Germinal center (tissue), 1 donor: Measurements from ENCODE around the gene KIZ.

Experiments used
- DNase-seq: peaks from one replicate; pipeline ENCODE4 v3.0.0; 2012; ENCODE audit warnings: mixed read lengths, low spot score

Gene KIZ

DNA sequence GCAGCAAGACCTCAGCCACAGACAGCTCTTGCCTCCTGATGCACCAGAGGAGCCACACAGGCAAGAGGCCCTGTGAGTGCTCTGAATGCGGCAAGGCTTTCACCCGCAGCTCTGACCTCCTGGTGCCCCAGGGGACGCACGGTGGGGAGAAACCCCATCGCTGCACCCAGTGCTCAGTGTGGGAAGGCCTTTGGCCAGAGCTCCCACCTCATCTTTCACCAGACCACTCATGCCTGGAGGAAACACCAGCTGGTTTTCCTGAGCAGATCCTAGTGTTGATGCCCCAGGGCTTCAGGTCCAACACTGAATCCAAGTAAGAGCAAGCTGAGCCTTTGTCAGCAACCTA is 140.3 kb downstream of the KIZ start:
- DNase-seq, result no peak

DNA sequence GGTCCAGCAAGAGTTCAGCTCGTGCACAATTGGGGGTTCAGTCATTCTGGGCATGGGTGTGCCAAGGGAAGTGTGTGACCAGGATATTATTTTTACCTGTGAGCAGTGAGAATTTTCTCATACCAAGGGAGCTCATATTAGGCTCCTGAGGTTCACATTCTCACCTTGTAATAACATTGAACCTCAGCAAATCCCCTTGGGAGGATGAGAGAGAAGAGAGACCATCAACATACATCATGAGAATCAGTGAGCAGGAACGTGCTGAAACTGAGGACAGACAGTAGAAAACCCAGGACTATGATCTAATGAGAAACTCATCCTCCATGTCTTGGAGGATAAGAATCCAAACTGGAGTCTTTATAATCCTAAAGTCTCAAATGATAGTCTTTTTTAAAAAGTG is 143.9 kb downstream of the KIZ start:
- no peak for DNase-seq

DNA sequence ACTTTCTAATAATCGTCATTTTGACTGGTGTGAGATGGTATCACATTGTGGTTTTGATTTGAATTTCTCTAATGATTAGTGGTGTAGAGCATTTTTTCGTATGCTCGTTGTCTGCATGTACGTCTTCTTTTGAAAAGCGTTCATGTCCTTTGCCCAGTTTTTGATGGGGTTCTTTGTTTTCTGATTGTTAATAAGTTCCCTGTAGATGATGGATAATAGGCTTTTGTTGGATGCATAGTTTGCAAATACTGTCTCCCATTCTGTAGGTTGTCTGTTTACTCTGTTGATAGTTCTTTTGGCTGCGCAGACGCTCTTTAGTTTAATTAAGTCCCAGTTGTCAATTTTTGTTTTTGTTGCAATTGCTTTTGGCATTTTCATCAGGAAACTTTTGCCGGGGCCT is 144.9 kb downstream of the KIZ start:
- DNase-seq, result no peak

DNA sequence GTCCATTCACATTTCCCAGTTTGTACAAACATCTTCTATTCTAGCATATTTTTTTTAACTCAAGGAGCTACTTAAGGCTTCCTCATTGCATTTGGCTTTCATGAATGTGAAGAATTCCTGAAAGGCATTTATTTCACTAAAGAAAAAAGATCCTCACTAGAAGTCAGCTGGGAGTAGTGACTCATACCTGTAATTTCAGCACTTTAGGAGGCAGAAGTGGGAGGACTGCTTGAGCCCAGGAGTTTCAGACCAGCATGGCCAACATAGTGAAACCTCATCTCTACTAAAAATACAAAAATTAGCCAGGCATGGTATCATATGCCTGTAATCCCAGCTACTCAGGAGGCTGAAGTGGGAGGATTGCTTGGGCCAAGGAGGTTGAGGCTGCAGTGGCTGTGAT is 146.4 kb downstream of the KIZ start:
- DNase-seq, result no peak

DNA sequence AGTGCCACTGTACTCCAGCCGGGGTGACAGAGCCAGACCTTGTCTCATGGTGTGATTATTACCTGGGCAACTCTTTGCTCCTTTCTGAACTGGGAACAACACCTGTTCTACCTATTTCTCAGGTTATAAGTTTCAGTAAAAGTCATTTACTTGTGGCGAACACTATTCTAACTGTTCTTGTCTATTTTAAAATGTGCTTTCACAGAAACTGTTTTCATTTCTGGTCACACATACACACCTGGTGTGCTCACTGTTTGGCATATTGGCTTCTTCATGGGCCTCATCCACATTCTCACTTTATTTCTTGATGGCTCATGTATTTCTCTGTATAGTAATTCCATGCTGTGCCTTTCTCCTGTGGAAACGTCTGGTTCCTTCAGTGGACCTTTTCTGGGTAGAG is 146.8 kb downstream of the KIZ start:
- no peak for DNase-seq

- DNase-seq, result no peak
Measured at GRCh38 chr20:21273755-21274386, 148.0 kb downstream of the KIZ start.

- DNase-seq, result no peak
Measured at GRCh38 chr20:21278829-21279228, 152.9 kb downstream of the KIZ start.

DNA sequence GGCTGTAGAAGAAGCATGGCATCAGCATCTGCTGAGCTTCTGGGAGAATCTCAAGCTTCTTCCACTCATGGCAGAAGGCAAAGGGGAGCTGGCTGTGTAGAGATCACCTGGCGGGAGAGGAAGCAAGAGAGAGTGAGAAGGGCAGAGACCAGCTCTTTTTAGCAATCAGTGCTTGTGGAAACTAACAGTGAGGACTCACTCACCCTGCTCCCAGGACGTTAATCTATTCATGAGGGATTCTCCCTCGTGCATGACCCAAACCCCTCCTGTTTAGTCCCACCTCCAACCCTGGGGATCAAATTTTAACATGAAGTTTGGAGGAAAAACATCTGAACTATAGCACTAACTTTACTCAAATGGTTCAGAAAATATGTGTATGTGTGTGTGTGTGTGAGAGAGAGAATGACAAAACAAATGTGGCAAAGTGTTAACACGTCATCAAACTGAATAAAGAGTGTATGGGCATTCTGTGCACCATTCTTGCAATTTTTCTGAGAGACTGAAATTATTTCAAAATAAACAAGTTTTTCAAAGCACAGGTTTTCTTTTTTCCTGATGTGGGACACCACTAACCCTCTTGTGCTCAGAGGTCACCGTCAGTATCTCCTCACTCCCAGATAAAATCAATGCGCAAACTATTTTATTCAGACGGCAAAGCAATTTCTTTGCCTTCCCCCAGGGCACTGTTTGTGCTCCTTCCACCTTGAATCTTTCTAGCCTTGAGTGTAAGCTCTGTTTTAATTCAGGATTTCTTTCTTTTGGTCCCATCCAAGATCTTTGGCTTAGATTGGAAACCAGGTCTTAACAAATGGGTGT is 154.0 kb downstream of the KIZ start:
- no peak for DNase-seq

GRCh38 chr20:21280522-21281016 is 154.7 kb downstream of the KIZ start:
- no peak for DNase-seq

DNA sequence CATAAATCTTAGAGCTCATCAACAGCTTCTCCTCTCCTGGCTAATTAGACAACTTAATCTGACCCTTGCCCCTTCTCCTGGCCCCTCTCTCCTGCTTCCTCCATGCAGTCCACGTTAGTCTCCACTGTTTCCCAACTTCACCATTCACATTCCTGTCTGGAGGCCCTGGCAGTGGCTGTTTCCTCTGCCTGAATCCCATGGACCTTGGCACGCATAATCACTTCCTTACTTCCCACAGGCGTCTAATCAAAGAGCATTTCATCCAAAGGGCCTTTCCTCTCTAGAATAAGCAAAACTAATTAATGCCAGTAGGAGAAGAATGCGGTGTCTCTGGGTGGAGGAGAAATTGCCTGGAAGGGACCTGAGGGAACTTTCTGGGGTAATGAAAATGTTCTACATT is 160.9 kb downstream of the KIZ start:
- no peak for DNase-seq

DNA sequence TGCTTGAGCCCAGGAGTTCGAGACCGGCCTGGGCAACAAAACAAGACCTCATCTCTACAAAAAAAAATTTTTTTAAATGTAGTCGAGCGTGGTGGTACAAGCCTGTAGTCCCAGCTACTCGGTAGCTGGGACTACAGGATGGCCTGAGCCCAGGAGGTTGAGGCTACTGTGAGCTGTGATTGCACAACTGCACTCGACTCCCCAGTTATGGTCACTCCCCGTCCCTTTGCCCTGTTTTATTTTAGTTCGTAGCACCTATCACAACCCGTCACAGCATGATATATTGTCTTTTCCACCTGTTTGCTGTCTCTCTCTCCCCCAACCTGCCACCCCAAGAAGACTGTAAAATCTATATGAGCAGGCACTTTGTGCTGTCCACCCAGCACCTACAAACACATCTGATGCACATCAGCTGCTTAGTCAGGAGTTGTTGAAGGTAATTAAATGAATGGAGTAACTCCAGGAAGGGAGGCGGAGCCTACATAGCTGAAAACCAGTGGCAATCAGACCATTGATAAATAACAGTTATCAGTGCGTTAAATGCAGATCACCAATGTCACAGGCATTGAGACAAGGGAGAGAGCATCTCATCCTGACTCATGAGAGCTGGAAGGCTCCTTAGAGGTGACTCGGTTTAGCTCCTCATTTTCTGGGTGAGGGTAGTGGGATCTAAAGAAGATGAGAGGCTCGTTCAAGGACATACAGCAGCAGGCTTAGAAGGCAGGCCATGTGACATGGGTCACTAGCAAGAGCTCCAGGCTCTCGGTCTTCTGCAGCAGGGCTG is 162.9 kb downstream of the KIZ start:
- no peak for DNase-seq

DNA sequence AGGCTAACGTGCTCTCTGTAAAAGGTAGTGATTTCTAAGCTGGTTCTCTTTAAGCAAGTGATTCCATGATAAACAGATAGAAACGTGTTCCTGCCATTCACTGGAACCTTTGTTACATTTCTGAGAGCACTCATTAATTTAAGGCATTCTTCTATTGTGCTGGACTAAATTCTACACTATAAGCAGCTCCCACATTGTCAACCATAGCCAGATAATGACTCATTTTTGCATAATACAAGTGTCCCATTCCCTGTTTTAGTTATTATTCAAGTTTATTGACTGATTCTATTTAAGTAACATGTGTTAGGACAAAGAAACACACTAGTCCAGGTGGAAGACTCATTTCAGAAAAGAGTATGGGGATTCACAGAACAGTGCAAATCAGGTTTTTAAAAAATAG is 163.8 kb downstream of the KIZ start:
- DNase-seq, result no peak

DNA sequence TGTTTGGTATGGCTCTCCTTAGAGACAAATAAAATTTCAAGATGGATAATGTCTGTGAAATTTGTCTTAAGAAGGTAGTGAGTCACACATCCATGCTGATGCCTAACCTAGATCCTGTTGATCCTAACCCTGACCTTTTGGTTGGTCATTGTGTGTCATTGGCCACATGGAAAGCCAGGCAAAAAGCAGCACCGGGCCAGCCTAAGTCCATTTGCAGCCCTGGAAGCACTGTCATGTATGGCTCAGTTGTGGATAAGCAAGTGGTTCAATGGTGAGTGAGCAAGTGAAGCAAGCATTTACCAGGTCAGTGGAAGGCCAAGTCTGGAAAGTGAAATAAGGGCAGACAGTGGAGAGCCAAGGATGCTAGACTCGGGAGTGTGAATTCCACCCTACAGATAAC is 165.1 kb downstream of the KIZ start:
- DNase-seq, result no peak

GRCh38 chr20:21294755-21295154 is 168.9 kb downstream of the KIZ start:
- DNase-seq, result no peak
